ENCODE measurements around the gene OR1J2. TPM values are rescaled to one million over a fixed set of nuclear protein-coding genes. Genes with fewer than 3 reads are reported as not detected.

Gene OR1J2
- total and polyA plus RNA-seq, 8 donors: 0.12 TPM; not detected in 7

- DNase-seq (no peak), ATAC-seq (no peak), FAIRE-seq (no peak)
- Histone ChIP-seq H3K27ac (no peak within 1 kb of the TSS), H3K27me3 (no peaks in the 10 kb centered on the region), H3K36me3 (no peaks in the 10 kb centered on the region), H3K4me1 (no peaks in the 10 kb centered on the region), H3K4me3 (no peak within 1 kb of the TSS), H3K9me3 (no peaks in the 10 kb centered on the region)
- intact Hi-C loops (cut with DNase I): no loop called here
- 74 to 87% methylated on average over 6 of the region's 6 CpGs for WGBS, 2 donors
- TF ChIP-seq, protein P1, sequence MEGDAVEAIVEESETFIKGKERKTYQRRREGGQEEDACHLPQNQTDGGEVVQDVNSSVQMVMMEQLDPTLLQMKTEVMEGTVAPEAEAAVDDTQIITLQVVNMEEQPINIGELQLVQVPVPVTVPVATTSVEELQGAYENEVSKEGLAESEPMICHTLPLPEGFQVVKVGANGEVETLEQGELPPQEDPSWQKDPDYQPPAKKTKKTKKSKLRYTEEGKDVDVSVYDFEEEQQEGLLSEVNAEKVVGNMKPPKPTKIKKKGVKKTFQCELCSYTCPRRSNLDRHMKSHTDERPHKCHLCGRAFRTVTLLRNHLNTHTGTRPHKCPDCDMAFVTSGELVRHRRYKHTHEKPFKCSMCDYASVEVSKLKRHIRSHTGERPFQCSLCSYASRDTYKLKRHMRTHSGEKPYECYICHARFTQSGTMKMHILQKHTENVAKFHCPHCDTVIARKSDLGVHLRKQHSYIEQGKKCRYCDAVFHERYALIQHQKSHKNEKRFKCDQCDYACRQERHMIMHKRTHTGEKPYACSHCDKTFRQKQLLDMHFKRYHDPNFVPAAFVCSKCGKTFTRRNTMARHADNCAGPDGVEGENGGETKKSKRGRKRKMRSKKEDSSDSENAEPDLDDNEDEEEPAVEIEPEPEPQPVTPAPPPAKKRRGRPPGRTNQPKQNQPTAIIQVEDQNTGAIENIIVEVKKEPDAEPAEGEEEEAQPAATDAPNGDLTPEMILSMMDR (IDR thresholded peaks at IDR 0.05): no peak
Observed at GRCh38 chr9:122477826-122478225, 32.8 kb upstream of the OR1J2 start, which contains the start of gene OR1J1. Gene OR1J1, minus strand, starts transcription at chr9:122477926. Its CDS starts 0 bp downstream, at chr9:122477926.

DNA sequence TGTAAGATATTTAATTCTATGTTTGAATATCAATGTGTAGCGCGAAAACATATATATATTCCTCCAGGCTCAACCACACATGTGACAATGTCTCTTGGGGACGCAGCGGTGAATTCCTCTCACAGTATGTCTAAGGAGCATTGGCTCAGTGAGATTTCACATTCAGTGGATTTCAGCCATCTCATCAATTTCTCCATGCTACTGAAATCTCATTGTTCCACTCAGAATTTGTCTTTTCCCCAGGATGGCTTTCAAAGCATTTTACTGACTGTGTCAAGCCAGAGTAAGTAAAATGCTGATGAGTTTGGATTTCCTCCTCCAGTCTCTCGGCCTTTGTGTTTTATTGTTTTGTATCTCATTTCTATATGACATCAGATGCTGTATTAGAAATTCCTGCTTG is 31.5 kb upstream of the OR1J2 start:
- ATAC-seq: no peak
- intact Hi-C loops (cut with DNase I): no loop called here
- DNase-seq: no peak
- H3K4me3 ChIP-seq: no peak overlapping the region
- WGBS, 2 donors: 79 to 84% methylated on average over 5 of the region's 5 CpGs
- H3K36me3 ChIP-seq: no peaks in the 10 kb centered on the region
- H3K27me3 ChIP-seq: no peaks in the 10 kb centered on the region
- H3K27ac ChIP-seq: no peak overlapping the region
- H3K9me3 ChIP-seq: no peaks in the 10 kb centered on the region
- H3K4me1 ChIP-seq: no peaks in the 10 kb centered on the region
- no peak for FAIRE-seq
- TF ChIP-seq, protein P1 (IDR thresholded peaks at IDR 0.05): no peak

GRCh38 chr9:122498883-122499288 is 11.7 kb upstream of the OR1J2 start:
- FAIRE-seq: no peak
- TF ChIP-seq, protein P1 (IDR thresholded peaks at IDR 0.05): peak; percentile 33 to 54 (median 41)
- intact Hi-C loops (cut with DNase I): no loop called here
- H3K9me3 ChIP-seq: no peaks in the 10 kb centered on the region
- peaks cover 0 to 7% (median 3%) of the 10 kb centered on the region in 4 donors for H3K27me3 ChIP-seq
- peak; percentile 38 to 76 (median 52) for ATAC-seq
- no peak overlapping the region for H3K27ac ChIP-seq
- H3K4me1 ChIP-seq: no peaks in the 10 kb centered on the region
- H3K4me3 ChIP-seq: no peak overlapping the region
- DNase-seq: peak in 1 of 6 donors; percentile 16
- WGBS, 2 donors: 53 to 66% methylated on average over 2 of the region's 2 CpGs
- H3K36me3 ChIP-seq: no peaks in the 10 kb centered on the region

DNA sequence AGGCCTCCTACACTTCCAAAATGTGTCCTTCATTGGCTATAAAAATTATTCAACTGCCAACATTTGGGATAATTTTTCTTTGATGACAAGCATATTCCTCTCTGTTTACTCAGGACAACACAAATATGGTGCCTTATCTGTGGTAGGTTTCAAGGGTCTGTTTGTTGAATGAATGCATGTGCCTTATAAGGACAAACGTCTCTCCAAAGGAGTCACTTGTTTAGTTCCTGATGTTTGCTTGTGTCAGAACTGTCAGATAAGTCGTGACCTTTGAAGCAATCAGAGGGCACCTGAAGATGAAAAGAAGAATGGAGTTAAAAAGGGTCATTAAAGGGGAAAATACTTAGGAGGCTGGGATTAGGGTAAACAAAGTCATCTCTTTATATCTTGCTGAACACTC is 3.6 kb upstream of the OR1J2 start:
- intact Hi-C loops (cut with DNase I): no loop called here
- Histone ChIP-seq H3K4me1 (no peaks in the 10 kb centered on the region), H3K27me3 (no peaks in the 10 kb centered on the region), H3K4me3 (no peak overlapping the region), H3K36me3 (no peaks in the 10 kb centered on the region), H3K9me3 (no peaks in the 10 kb centered on the region), H3K27ac (no peak overlapping the region)
- DNase-seq (no peak), FAIRE-seq (no peak), ATAC-seq (no peak)
- WGBS, 2 donors: 11 to 25% methylated on average over 2 of the region's 2 CpGs
- TF ChIP-seq, protein P1 (IDR thresholded peaks at IDR 0.05): no peak

- TF ChIP-seq, protein P1 (IDR thresholded peaks at IDR 0.05): no peak
- ATAC-seq: no peak
- intact Hi-C loops (cut with DNase I): no loop called here
- H3K4me1 ChIP-seq: no peaks in the 10 kb centered on the region
- no peaks in the 10 kb centered on the region for H3K36me3 ChIP-seq
- no peak overlapping the region for H3K4me3 ChIP-seq
- no peaks in the 10 kb centered on the region for H3K9me3 ChIP-seq
- no peak overlapping the region for H3K27ac ChIP-seq
- no peak for DNase-seq
- FAIRE-seq: no peak
- WGBS, 2 donors: 49 to 60% methylated on average over 2 of the region's 2 CpGs
- peaks cover 0 to 4% (median 0%) of the 10 kb centered on the region in 4 donors for H3K27me3 ChIP-seq
Observed at GRCh38 chr9:122518226-122518625, 7.6 kb downstream of the OR1J2 start.

Measured in pancreas (tissue), 10 donors.